HepG2 (cell line): ENCODE data around the gene SMAD3. TPM values are rescaled to one million over a fixed set of nuclear protein-coding genes. Genes with fewer than 3 reads are reported as not detected.

ENCODE experiments used
- ATAC-seq: fragments of 200-7000 bp; cut with Tn5 transposase; 3 replicates; pipeline ENCODE4 v1.9.1; 2020; ENCODE audit warnings: mild to moderate bottlenecking, moderate library complexity
- BruUV-seq: library from RNA; stranded (reverse); fragments of 400-500 nt; replicated peaks from 2 replicates; lab custom pipeline; 2021; lab: Mats Ljungman, UMichigan
- CTCF ChIA-PET: fragments of 300-600 bp; formaldehyde crosslinking; extraction: SDS; loops from one replicate; lab custom pipeline; 2021; ENCODE audit warnings: low total read pairs, inconsistent platforms, low intra/inter-chr PET ratio; lab: Yijun Ruan, JAX
- POLR2A ChIA-PET: fragments of 350-600 bp; sonication (Branson Sonifier 250); formaldehyde crosslinking; loops from one replicate; lab custom pipeline; 2020; ENCODE audit warnings: antibody characterized with exemption, inconsistent platforms; lab: Yijun Ruan, JAX
- DNase-seq: peaks from one replicate; pipeline ENCODE4 v3.0.0-alpha.2; 2015; ENCODE audit warnings: low spot score
- FAIRE-seq: peaks from 3 replicates; lab custom pipeline; 2011; peaks lifted over from hg19 to GRCh38; lab: Jason Lieb, UNC
- H2AFZ ChIP-seq: one replicate; pipeline ENCODE4 v1.6.1; 2011; ENCODE audit warnings: low read length, inconsistent platforms
- H3K27ac ChIP-seq: fragments of 300-600 bp; 3 replicates; pipeline ENCODE4 v1.8.0; 2011; ENCODE audit warnings: mixed run types, mild to moderate bottlenecking, mixed read lengths, low read length, inconsistent platforms; ENCODE audit not compliant: insufficient read depth; ENCODE audit errors: extremely low read length
- H3K27me3 ChIP-seq, 2 experiments: fragments of 200-600 bp in 1 of 2; 2 replicates in 1 of 2; 3 replicates in 1 of 2; pipeline versions ENCODE4 v1.6.0 to v1.8.0; 2011; ENCODE audit warnings: low read length in 2 of 2, mild to moderate bottlenecking in 2 of 2, moderate library complexity in 2 of 2, inconsistent platforms in 1 of 2; ENCODE audit not compliant: insufficient read depth in 2 of 2, control insufficient read depth in 1 of 2
- H3K36me3 ChIP-seq, 2 experiments: fragments of 200-600 bp in 1 of 2; replicated peaks in 1 of 2; 2 replicates in 1 of 2; 3 replicates in 1 of 2; pipeline versions ENCODE4 v1.5.1 to v1.8.0; 2011; ENCODE audit warnings: low read length in 2 of 2, inconsistent platforms in 1 of 2; ENCODE audit not compliant: insufficient read depth in 2 of 2, control insufficient read depth in 1 of 2
- H3K4me1 ChIP-seq: 2 replicates; pipeline ENCODE4 v1.5.1; 2012; ENCODE audit warnings: low read length, inconsistent platforms; ENCODE audit not compliant: insufficient read depth
- H3K4me2 ChIP-seq: 2 replicates; pipeline ENCODE4 v1.6.0; 2011; ENCODE audit warnings: low read depth, low read length, inconsistent platforms
- H3K4me3 ChIP-seq, 3 experiments: fragments of 200-600 bp in 1 of 3; sonication (generic), shearing (Covaris generic) in 1 of 3; replicated peaks in 1 of 3; 2 replicates each; pipeline ENCODE4 v1.5.1; 2011 to 2016; ENCODE audit warnings: low read length in 3 of 3, inconsistent platforms in 2 of 3, low read depth in 2 of 3, mild to moderate bottlenecking in 2 of 3, control low read depth in 1 of 3, mixed read lengths in 1 of 3; ENCODE audit not compliant: insufficient read depth in 1 of 3
- H3K79me2 ChIP-seq: one replicate; pipeline ENCODE4 v1.6.1; 2011; ENCODE audit warnings: low read length, inconsistent platforms; ENCODE audit not compliant: insufficient read depth
- H3K9ac ChIP-seq: 2 replicates; pipeline ENCODE4 v1.6.0; 2011; ENCODE audit warnings: mild to moderate bottlenecking, low read depth, low read length, inconsistent platforms; ENCODE audit not compliant: insufficient read depth
- H3K9me3 ChIP-seq: 2 replicates; pipeline ENCODE4 v1.5.1; 2012; ENCODE audit warnings: mild to moderate bottlenecking, low read length
- H4K20me1 ChIP-seq: 2 replicates; pipeline ENCODE4 v1.6.0; 2011; ENCODE audit warnings: inconsistent platforms, mild to moderate bottlenecking, low read length, moderate library complexity; ENCODE audit not compliant: insufficient read depth
- ELF3 ChIP-seq: IDR thresholded peaks from 2 replicates; pipeline ENCODE4 v1.6.1; 2016; ENCODE audit warnings: missing genetic modification reagents, missing compliant biosample characterization
- PAX8 ChIP-seq: sonication (generic); formaldehyde crosslinking; IDR thresholded peaks from 2 replicates; pipeline ENCODE4 v1.8.0; 2022; ENCODE audit warnings: mild to moderate bottlenecking, missing genetic modification reagents, borderline replicate concordance
- PITX1 ChIP-seq: sonication (generic); formaldehyde crosslinking; IDR thresholded peaks from 2 replicates; pipeline ENCODE4 v1.5.1; 2020; ENCODE audit warnings: mild to moderate bottlenecking, missing genetic modification reagents
- SAP130 ChIP-seq: IDR thresholded peaks from 2 replicates; pipeline ENCODE4 v1.6.1; 2016; ENCODE audit warnings: low read depth
- SIN3A ChIP-seq: IDR thresholded peaks from 2 replicates; pipeline ENCODE4 v1.6.1; 2011; ENCODE audit warnings: low read depth, mild to moderate bottlenecking, control low read depth, low read length, borderline replicate concordance
- SOX5 ChIP-seq: IDR thresholded peaks from 2 replicates; pipeline ENCODE4 v1.6.1; 2016; ENCODE audit warnings: borderline replicate concordance
- TBP ChIP-seq: sonication (generic); formaldehyde crosslinking; IDR thresholded peaks from 2 replicates; pipeline ENCODE4 v1.5.0; 2020; ENCODE audit warnings: missing genetic modification reagents
- ZEB1 ChIP-seq: IDR thresholded peaks from 2 replicates; pipeline ENCODE4 v1.6.1; 2012; ENCODE audit warnings: mild to moderate bottlenecking, low read depth, inconsistent platforms; ENCODE audit not compliant: insufficient replicate concordance
- ZFY ChIP-seq: sonication (generic); formaldehyde crosslinking; IDR thresholded peaks from 2 replicates; pipeline ENCODE4 v1.4.0; 2020; ENCODE audit warnings: missing genetic modification reagents
- ZKSCAN1 ChIP-seq: fragments of 150-350 bp; IDR thresholded peaks from 2 replicates; pipeline ENCODE4 v1.6.1; 2014; ENCODE audit warnings: low read length
- ZNF589 ChIP-seq: sonication (generic); formaldehyde crosslinking; conservative IDR thresholded peaks from 2 replicates; pipeline ENCODE4 v1.8.0; 2022; ENCODE audit warnings: mild to moderate bottlenecking, moderate library complexity, missing genetic modification reagents
- ZSCAN9 ChIP-seq: IDR thresholded peaks from 2 replicates; pipeline ENCODE4 v1.6.1; 2016; ENCODE audit warnings: borderline replicate concordance
- WGBS: methylation state at CpG from one replicate; pipeline ENCODE4 v1.1.6; 2017; ENCODE audit warnings: low lambda C conversion rate; 5-methylcytosine and 5-hydroxymethylcytosine counted together
- in situ Hi-C: cut with HindIII; loops from 2 replicates; pipeline ENCODE4 v1.10.0; 2017; ENCODE audit warnings: low pct_unique_long_range_greater_than_20kb; ENCODE audit not compliant: extremely low pct_ligation_motif_present
- intact Hi-C: fragments of 100-400 bp; cut with micrococcal nuclease; formaldehyde crosslinking; loops from one replicate; pipeline ENCODE4 v1.10.0; 2022; ENCODE audit not compliant: unreplicated experiment
- polyA plus RNA-seq, 8 experiments: library from polyadenylated mRNA; depleted of rRNA in 3 of 8; stranded (reverse) in 7 of 8; unstranded in 1 of 8; fragments of >200 nt; fragmentation: Illumina TruSeq in 4 of 8; extraction: Trizol in 4 of 8; gene quantifications; 2 replicates each; pipeline versions ENCODE4 v1.2.1 to v1.2.3, GENCODE V29; 2011 to 2016; ENCODE audit warnings: low read depth in 4 of 8, missing spikeins in 1 of 8, mixed read lengths in 1 of 8; ENCODE audit not compliant: insufficient read depth in 1 of 8
- total RNA-seq, 5 experiments: library from RNA; depleted of rRNA; stranded (reverse); fragments of >200 nt; fragmentation: Illumina TruSeq; extraction: Trizol; gene quantifications; 2 replicates each; pipeline ENCODE4 v1.2.3, GENCODE V29; 2016; ENCODE audit warnings: low read depth in 1 of 5
- TF ChIP-seq, protein P1 (sequence below): sonication (generic); formaldehyde crosslinking; IDR thresholded peaks from 2 replicates; pipeline ENCODE4 v1.4.0; 2020; ENCODE audit warnings: missing genetic modification reagents
- TF ChIP-seq, protein P2 (sequence below): IDR thresholded peaks from 2 replicates; pipeline ENCODE4 v1.6.1; 2016; ENCODE audit warnings: low read depth, borderline replicate concordance
- TF ChIP-seq, protein P3 (sequence below): sonication (generic); formaldehyde crosslinking; IDR thresholded peaks from 2 replicates; pipeline ENCODE4 v1.9.0; 2021; ENCODE audit warnings: missing genetic modification reagents, borderline replicate concordance
- TF ChIP-seq, protein P4 (sequence below): sonication (generic); formaldehyde crosslinking; IDR thresholded peaks from 2 replicates; pipeline ENCODE4 v1.4.0; 2020; ENCODE audit warnings: missing genetic modification reagents
- TF ChIP-seq, protein P5 (sequence below): sonication (generic); formaldehyde crosslinking; IDR thresholded peaks from 2 replicates; pipeline ENCODE4 v1.8.0; 2022; ENCODE audit warnings: missing genetic modification reagents, low read depth, mild to moderate bottlenecking, borderline replicate concordance

SMAD3 gene
- total and polyA plus RNA-seq, 2 of the 13 experiments (the other 11 are each of a cell fraction or from before 2014, with no cell fraction given): 8.6 to 56.3 TPM

DNA sequence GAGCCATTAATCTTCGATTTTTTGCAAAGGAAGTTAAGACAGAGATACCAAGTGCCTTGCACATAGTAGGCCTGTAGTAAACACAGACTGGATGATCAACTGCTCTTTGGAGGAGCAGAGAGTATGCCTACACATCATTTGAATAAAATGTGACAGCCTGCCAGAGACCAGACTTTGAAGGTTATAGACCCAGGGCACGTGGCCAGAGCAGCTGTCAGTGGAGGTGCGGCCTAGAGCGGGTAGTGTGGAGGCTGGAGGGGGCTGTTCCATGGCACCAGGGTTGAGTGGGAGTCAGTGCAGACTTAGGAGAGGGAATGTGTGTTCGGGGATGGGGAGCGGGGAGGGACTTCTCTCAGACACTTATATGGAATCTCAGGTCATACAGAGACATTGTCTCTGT, 80.8 kb downstream of the SMAD3 start (continued):
- peak; percentile 89; the same call in 1 of the 2 replicates for TF ChIP-seq SIN3A
- peak; percentile 99 for TF ChIP-seq ZKSCAN1
- no peak for TF ChIP-seq PITX1
- TF ChIP-seq, protein P1, sequence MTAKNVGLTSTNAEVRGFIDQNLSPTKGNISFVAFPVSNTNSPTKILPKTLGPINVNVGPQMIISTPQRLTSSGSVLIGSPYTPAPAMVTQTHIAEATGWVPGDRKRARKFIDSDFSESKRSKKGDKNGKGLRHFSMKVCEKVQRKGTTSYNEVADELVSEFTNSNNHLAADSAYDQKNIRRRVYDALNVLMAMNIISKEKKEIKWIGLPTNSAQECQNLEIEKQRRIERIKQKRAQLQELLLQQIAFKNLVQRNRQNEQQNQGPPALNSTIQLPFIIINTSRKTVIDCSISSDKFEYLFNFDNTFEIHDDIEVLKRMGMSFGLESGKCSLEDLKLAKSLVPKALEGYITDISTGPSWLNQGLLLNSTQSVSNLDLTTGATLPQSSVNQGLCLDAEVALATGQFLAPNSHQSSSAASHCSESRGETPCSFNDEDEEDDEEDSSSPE: 0 out of 2 replicates have a peak, but pooled peaks have one; percentile 27
- TF ChIP-seq, protein P2, sequence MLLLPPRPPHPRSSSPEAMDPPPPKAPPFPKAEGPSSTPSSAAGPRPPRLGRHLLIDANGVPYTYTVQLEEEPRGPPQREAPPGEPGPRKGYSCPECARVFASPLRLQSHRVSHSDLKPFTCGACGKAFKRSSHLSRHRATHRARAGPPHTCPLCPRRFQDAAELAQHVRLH: no peak
- TF ChIP-seq ZFY (CRISPR knock-in tag): peak; percentile 26; the same call in 1 of the 2 replicates
- TF ChIP-seq, all 625 proteins: peak for 31

DNA sequence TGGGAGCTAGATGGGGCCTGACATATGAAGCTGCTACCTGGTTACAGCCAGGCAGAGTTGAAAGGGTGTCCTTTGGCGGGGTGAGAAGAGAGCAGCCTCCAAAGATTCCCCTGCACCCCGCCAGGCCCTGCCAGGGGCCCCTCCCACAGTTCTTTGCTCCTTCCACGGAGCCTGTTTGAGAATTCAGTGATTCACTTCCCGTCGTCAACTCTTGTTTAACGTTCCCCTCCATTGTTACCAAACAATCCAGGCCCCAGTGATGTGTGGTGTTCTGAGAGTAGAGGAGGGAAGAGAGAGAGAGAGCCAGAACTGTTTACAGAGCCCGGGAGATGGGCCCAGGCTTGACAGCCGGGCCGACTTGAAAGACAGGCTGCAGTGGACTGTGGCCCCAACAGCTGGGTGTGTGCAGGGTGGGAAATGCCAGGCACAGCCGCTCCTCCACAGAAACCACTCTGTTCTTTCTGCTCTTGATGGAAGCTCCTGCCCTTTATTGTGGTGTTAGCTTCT, 81.5 kb downstream of the SMAD3 start:
- WGBS: 0% methylated on average over 7 of the region's 10 CpGs
- DNase-seq (peak; percentile 97), FAIRE-seq (peak; percentile 95), ATAC-seq (peak; percentile 94)
- Histone ChIP-seq H2AFZ (no peak overlapping the region), H3K27ac (peak overlapping the region; percentile 76), H3K4me1 (peaks cover 83% of the 10 kb centered on the region), H3K36me3 (no peaks in the 10 kb centered on the region; a peak in 1 of 5 replicates), H3K9me3 (no peaks in the 10 kb centered on the region), H3K4me2 (peak overlapping the region; percentile 88), H4K20me1 (peaks cover 55% of the 10 kb centered on the region), H3K79me2 (peaks cover 63% of the 10 kb centered on the region), H3K4me3 (peak overlapping the region; percentile 30 to 44 (median 35); a peak in 4 of 6 replicates), H3K9ac (peak overlapping the region; percentile 48), H3K27me3 (no peaks in the 10 kb centered on the region)
- CTCF ChIA-PET: no interaction called here
- intact Hi-C loops: loop anchor here (2.0 to 5.0 kb wide), 2 partner anchors 42 to 85 kb away; no protein-coding TSS in a partner anchor
- no TSS peak for BruUV-seq
- in situ Hi-C loops: no loop called here
- POLR2A ChIA-PET: interaction anchor here (0.9 to 3.8 kb wide), 13 partner anchors 12 to 97 kb away, joined by 3 to 37 read pairs (median 6); partner anchors contain the start of gene SMAD3
- TF ChIP-seq SOX5 (CRISPR knock-in tag): peak; percentile 99
- TF ChIP-seq ZNF589: no peak
- TF ChIP-seq PAX8 (CRISPR knock-in tag): no peak
- TF ChIP-seq, protein P3, sequence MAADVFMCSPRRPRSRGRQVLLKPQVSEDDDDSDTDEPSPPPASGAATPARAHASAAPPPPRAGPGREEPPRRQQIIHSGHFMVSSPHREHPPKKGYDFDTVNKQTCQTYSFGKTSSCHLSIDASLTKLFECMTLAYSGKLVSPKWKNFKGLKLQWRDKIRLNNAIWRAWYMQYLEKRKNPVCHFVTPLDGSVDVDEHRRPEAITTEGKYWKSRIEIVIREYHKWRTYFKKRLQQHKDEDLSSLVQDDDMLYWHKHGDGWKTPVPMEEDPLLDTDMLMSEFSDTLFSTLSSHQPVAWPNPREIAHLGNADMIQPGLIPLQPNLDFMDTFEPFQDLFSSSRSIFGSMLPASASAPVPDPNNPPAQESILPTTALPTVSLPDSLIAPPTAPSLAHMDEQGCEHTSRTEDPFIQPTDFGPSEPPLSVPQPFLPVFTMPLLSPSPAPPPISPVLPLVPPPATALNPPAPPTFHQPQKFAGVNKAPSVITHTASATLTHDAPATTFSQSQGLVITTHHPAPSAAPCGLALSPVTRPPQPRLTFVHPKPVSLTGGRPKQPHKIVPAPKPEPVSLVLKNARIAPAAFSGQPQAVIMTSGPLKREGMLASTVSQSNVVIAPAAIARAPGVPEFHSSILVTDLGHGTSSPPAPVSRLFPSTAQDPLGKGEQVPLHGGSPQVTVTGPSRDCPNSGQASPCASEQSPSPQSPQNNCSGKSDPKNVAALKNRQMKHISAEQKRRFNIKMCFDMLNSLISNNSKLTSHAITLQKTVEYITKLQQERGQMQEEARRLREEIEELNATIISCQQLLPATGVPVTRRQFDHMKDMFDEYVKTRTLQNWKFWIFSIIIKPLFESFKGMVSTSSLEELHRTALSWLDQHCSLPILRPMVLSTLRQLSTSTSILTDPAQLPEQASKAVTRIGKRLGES (CRISPR knock-in tag): no peak
- TF ChIP-seq ZSCAN9 (CRISPR knock-in tag): peak; percentile 82; the same call in 1 of the 2 replicates
- no peak; the same call in 1 of the 2 replicates for TF ChIP-seq TBP (CRISPR knock-in tag)
- TF ChIP-seq SAP130 (CRISPR knock-in tag): peak; percentile 97
- TF ChIP-seq ZEB1: peak; percentile 69
- TF ChIP-seq, protein P4, sequence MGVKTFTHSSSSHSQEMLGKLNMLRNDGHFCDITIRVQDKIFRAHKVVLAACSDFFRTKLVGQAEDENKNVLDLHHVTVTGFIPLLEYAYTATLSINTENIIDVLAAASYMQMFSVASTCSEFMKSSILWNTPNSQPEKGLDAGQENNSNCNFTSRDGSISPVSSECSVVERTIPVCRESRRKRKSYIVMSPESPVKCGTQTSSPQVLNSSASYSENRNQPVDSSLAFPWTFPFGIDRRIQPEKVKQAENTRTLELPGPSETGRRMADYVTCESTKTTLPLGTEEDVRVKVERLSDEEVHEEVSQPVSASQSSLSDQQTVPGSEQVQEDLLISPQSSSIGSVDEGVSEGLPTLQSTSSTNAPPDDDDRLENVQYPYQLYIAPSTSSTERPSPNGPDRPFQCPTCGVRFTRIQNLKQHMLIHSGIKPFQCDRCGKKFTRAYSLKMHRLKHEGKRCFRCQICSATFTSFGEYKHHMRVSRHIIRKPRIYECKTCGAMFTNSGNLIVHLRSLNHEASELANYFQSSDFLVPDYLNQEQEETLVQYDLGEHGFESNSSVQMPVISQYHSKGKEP (CRISPR knock-in tag): no peak
- TF ChIP-seq, protein P5, sequence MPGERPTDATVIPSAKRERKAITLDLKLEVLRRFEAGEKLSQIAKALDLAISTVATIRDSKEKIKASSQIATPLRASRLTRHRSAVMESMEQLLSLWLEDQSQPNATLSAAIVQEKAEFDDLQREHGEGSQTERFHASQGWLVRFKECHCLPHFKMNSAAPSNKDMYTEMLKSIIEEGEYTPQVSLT (CRISPR knock-in tag): no peak
- TF ChIP-seq ELF3 (CRISPR knock-in tag): peak; percentile 69
